Sigmoid colon (tissue), 7 donors: ENCODE results near the gene ROBO1. TPM values are rescaled to one million over a fixed set of nuclear protein-coding genes. Genes with fewer than 3 reads are reported as not detected.

Experiments used
- DNase-seq: peaks from one replicate; pipeline ENCODE4 v3.0.0-alpha.2; 2019
- H3K27ac ChIP-seq, 4 donors: fragments of 200-600 bp; sonication (generic); one replicate each; pipeline ENCODE4 v1.5.1; 2016 to 2019; ENCODE audit warnings: mild to moderate bottlenecking in 1 of 4
- H3K27me3 ChIP-seq, 3 donors: fragments of 200-600 bp; sonication (generic); one replicate each; pipeline ENCODE4 v1.5.1; 2019; ENCODE audit warnings: mild to moderate bottlenecking in 1 of 3
- H3K36me3 ChIP-seq, 4 donors: fragments of 200-600 bp; sonication (generic); one replicate each; pipeline ENCODE4 v1.5.1; 2016 to 2019
- H3K4me1 ChIP-seq, 4 donors: fragments of 200-600 bp; sonication (generic); one replicate each; pipeline ENCODE4 v1.5.1; 2017 to 2019
- H3K4me3 ChIP-seq, 4 donors: fragments of 200-600 bp; sonication (generic); one replicate each; pipeline ENCODE4 v1.5.1; 2017 to 2019; ENCODE audit warnings: mild to moderate bottlenecking in 2 of 4, moderate library complexity in 1 of 4
- H3K9me3 ChIP-seq, 4 donors: fragments of 200-600 bp in 3 of 4; sonication (generic) in 3 of 4; one replicate each; pipeline versions ENCODE4 v1.5.1 to v1.6.1; 2013 to 2019
- EP300 ChIP-seq, 4 donors: sonication (generic); formaldehyde crosslinking; IDR thresholded peaks; one replicate each; pipeline ENCODE4 v1.6.1; 2017; ENCODE audit warnings: antibody characterized with exemption in 4 of 4
- POLR2A ChIP-seq, 2 donors: fragments of 450-650 bp; IDR thresholded peaks; one replicate each; pipeline ENCODE4 v1.6.1; 2016; ENCODE audit warnings: antibody characterized with exemption in 2 of 2, mild to moderate bottlenecking in 2 of 2, moderate library complexity in 2 of 2
- POLR2AphosphoS5 ChIP-seq, 4 donors: sonication (generic); formaldehyde crosslinking; IDR thresholded peaks; one replicate each; pipeline ENCODE4 v1.6.1; 2017; ENCODE audit warnings: antibody characterized with exemption in 4 of 4
- WGBS, 2 donors: extraction: QIAGEN DNeasy Blood & Tissue Kit; methylation state at CpG; one replicate each; pipeline ENCODE4 v1.1.7; 2013; 5-methylcytosine and 5-hydroxymethylcytosine counted together
- intact Hi-C: fragments of 100-400 bp; cut with DNase I; formaldehyde crosslinking; loops from one replicate; pipeline ENCODE4 v1.15.1; 2023
- polyA plus RNA-seq, 3 donors: library from polyadenylated mRNA; stranded (reverse); fragments of 200-250 nt; gene quantifications; one replicate each; pipeline ENCODE4 v1.2.3, GENCODE V29; 2013
- total RNA-seq, 4 donors: library from RNA; depleted of rRNA; stranded (reverse); fragments of >200 nt; gene quantifications; one replicate each; pipeline ENCODE4 v1.1.0, GENCODE V29; 2016
- TF ChIP-seq, protein P1 (sequence below), 4 experiments: fragments of 450-650 bp in 3 of 4; fragments of 200-600 bp in 1 of 4; IDR thresholded peaks; one replicate each; pipeline ENCODE4 v1.5.1; 2016 to 2019; ENCODE audit warnings: antibody characterized with exemption in 4 of 4, mild to moderate bottlenecking in 3 of 4, moderate library complexity in 2 of 4
- donor health status: healthy with polysubstance abuse.
- donor health status: Bipolar disorder and iron deficiency.
- donor health status: healthy.

ROBO1 gene
- total and polyA plus RNA-seq, 7 donors: 0.69 to 45.7 (median 32.4) TPM

GRCh38 chr3:79203144-79203519 lies 564.7 kb downstream of the ROBO1 start:
- Histone ChIP-seq H3K36me3 (no peaks in the 10 kb centered on the region), H3K9me3 (no peaks in the 10 kb centered on the region), H3K27ac (no peak overlapping the region), H3K27me3 (no peaks in the 10 kb centered on the region), H3K4me3 (no peak overlapping the region), H3K4me1 (peaks cover 0 to 31% (median 16%) of the 10 kb centered on the region in 4 donors)
- intact Hi-C loops: no loop called here
- 44 to 45% methylated on average over 3 of the region's 3 CpGs for WGBS, 2 donors
- TF ChIP-seq EP300 (IDR thresholded peaks at IDR 0.05) (no peak), POLR2A (IDR thresholded peaks at IDR 0.05) (no peak), POLR2AphosphoS5 (IDR thresholded peaks at IDR 0.05) (no peak)
- TF ChIP-seq, protein P1, sequence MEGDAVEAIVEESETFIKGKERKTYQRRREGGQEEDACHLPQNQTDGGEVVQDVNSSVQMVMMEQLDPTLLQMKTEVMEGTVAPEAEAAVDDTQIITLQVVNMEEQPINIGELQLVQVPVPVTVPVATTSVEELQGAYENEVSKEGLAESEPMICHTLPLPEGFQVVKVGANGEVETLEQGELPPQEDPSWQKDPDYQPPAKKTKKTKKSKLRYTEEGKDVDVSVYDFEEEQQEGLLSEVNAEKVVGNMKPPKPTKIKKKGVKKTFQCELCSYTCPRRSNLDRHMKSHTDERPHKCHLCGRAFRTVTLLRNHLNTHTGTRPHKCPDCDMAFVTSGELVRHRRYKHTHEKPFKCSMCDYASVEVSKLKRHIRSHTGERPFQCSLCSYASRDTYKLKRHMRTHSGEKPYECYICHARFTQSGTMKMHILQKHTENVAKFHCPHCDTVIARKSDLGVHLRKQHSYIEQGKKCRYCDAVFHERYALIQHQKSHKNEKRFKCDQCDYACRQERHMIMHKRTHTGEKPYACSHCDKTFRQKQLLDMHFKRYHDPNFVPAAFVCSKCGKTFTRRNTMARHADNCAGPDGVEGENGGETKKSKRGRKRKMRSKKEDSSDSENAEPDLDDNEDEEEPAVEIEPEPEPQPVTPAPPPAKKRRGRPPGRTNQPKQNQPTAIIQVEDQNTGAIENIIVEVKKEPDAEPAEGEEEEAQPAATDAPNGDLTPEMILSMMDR (IDR thresholded peaks at IDR 0.05): no peak
- no peak for DNase-seq

- Histone ChIP-seq H3K9me3 (no peaks in the 10 kb centered on the region), H3K27ac (no peak overlapping the region), H3K36me3 (no peaks in the 10 kb centered on the region), H3K4me3 (no peak overlapping the region), H3K4me1 (peaks cover 0 to 31% (median 16%) of the 10 kb centered on the region in 4 donors), H3K27me3 (no peaks in the 10 kb centered on the region)
- intact Hi-C loops: no loop called here
- TF ChIP-seq EP300 (IDR thresholded peaks at IDR 0.05) (no peak), POLR2A (IDR thresholded peaks at IDR 0.05) (no peak), POLR2AphosphoS5 (IDR thresholded peaks at IDR 0.05) (no peak)
- TF ChIP-seq, protein P1 (IDR thresholded peaks at IDR 0.05): no peak
- WGBS, 2 donors: 64 to 68% methylated on average over 5 of the region's 5 CpGs
- DNase-seq: no peak
Measured at GRCh38 chr3:79202471-79203143, 565.2 kb downstream of the ROBO1 start.

GRCh38 chr3:79200456-79200855 lies 567.3 kb downstream of the ROBO1 start:
- 43 to 57% methylated on average over 1 of the region's 1 CpG for WGBS, 2 donors
- TF ChIP-seq POLR2AphosphoS5 (IDR thresholded peaks at IDR 0.05): no peak
- TF ChIP-seq EP300 (IDR thresholded peaks at IDR 0.05): no peak
- TF ChIP-seq, protein P1 (IDR thresholded peaks at IDR 0.05): no peak
- no peak for TF ChIP-seq POLR2A (IDR thresholded peaks at IDR 0.05)
- Histone ChIP-seq H3K4me3 (no peak overlapping the region), H3K9me3 (peaks cover 0 to 4% (median 0%) of the 10 kb centered on the region in 4 donors), H3K36me3 (no peaks in the 10 kb centered on the region), H3K27me3 (no peaks in the 10 kb centered on the region), H3K27ac (no peak overlapping the region), H3K4me1 (peaks cover 0 to 31% (median 16%) of the 10 kb centered on the region in 4 donors)
- intact Hi-C loops: no loop called here
- DNase-seq: no peak

- H3K27ac ChIP-seq: no peak overlapping the region
Measured at GRCh38 chr3:79199966-79200365, 567.8 kb downstream of the ROBO1 start.

More at GRCh38 chr3:79199966-79200365, 567.8 kb downstream of the ROBO1 start:
- no peak for DNase-seq
- Histone ChIP-seq H3K27me3 (no peaks in the 10 kb centered on the region), H3K4me3 (no peak overlapping the region), H3K9me3 (peaks cover 0 to 4% (median 0%) of the 10 kb centered on the region in 4 donors), H3K4me1 (peaks cover 0 to 31% (median 16%) of the 10 kb centered on the region in 4 donors), H3K36me3 (no peaks in the 10 kb centered on the region)
- TF ChIP-seq, protein P1 (IDR thresholded peaks at IDR 0.05): no peak
- TF ChIP-seq EP300 (IDR thresholded peaks at IDR 0.05): no peak
- 69 to 72% methylated on average over 1 of the region's 1 CpG for WGBS, 2 donors
- intact Hi-C loops: no loop called here
